AG09319 (cell line): ENCODE measurements around the gene HNRNPA1.
"Not testable (repeated sequence)": the region's sequence is repeated elsewhere in the genome, so short reads cannot be mapped to it uniquely, and the experiment has no call there.

Experiments used
- DNase-seq: peaks from one replicate; pipeline ENCODE4 v3.0.0-alpha.2; 2010; ENCODE audit warnings: low read depth; ENCODE audit errors: extremely low read depth
- TF ChIP-seq, protein P1 (sequence below): IDR thresholded peaks from 2 replicates; pipeline ENCODE4 v1.5.1; 2011; ENCODE audit warnings: low read depth, mild to moderate bottlenecking, inconsistent platforms, low read length, moderate library complexity

The HNRNPA1 gene

DNA sequence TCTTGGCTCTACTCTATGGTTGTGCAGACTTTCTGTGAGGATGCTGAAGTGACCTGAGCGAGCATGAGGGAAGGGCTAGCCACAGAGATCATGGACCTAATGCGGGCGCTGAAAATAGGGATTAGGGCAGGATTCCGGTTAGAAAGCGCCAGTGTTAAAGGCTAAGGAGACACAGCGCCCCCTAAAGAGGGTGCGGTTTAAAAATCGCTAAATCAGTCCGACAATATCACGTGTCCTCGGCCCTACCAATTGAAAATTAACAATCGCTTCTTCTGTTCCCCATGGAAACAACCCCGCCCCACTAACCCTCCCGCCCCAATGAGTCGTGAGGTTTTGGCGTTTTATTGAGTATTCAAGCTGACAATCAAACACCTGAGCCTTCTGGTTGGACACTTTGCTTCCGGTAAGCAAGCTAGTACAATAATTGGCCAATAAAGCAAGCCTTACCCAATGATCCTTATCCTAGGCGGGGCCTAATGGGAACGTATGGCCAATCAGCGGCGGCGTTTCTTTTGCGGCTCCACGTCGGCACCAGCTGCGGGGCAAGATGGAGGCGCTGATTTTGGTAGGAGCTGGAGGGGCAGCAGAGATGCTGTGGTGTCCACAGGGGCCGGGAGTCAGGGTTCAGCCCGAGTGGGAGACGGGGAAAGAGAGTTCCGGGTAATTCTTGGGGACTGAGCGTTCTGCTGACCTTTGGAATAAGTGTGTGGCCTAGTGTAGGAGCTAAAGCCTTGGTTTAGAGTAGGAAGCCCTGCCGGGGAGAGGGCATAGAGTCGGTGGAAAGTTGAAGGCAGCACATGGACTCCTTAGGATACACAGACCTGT, 44.3 kb downstream of the HNRNPA1 start, which contains the start of gene COPZ1:
Gene COPZ1, plus strand, starts transcription at position 515 of the 825 bp plus-strand sequence. Its CDS starts 33 bp downstream, at position 548.
- DNase-seq, result peak; percentile 99
- TF ChIP-seq, protein P1, sequence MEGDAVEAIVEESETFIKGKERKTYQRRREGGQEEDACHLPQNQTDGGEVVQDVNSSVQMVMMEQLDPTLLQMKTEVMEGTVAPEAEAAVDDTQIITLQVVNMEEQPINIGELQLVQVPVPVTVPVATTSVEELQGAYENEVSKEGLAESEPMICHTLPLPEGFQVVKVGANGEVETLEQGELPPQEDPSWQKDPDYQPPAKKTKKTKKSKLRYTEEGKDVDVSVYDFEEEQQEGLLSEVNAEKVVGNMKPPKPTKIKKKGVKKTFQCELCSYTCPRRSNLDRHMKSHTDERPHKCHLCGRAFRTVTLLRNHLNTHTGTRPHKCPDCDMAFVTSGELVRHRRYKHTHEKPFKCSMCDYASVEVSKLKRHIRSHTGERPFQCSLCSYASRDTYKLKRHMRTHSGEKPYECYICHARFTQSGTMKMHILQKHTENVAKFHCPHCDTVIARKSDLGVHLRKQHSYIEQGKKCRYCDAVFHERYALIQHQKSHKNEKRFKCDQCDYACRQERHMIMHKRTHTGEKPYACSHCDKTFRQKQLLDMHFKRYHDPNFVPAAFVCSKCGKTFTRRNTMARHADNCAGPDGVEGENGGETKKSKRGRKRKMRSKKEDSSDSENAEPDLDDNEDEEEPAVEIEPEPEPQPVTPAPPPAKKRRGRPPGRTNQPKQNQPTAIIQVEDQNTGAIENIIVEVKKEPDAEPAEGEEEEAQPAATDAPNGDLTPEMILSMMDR, result peak; percentile 80

DNA sequence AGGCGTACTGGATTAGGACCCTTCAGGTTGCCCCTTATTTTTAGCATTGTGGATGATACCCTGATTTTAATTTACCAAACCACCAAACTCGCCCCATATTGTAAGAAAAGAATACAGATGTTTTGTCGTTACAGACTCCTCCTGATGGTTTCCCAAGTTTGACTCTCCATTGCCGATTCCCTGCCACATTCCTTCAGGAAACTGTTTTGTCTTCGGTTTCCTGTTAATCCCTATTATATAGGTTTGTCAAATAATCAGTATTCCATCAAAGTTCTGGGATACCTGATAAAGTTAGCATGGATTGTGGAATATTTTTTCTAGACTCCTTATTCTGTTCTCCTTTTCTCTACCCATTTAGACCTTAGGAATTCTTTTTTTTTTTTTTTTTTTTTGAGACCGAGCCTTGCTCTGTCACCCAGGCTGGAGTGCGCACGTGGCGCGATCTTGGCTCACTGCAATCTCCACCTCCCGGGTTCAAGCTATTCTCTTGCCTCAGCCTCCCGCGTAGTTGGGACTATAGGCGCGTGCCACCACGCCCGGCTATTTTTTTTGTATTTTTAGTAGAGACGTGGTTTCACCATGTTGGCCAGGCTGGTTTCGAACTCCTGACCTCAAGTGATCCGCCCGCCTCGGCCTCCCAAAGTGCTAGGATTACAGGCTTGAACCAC, 45.0 kb downstream of the HNRNPA1 start:
- not testable (repeated sequence) for DNase-seq

DNA sequence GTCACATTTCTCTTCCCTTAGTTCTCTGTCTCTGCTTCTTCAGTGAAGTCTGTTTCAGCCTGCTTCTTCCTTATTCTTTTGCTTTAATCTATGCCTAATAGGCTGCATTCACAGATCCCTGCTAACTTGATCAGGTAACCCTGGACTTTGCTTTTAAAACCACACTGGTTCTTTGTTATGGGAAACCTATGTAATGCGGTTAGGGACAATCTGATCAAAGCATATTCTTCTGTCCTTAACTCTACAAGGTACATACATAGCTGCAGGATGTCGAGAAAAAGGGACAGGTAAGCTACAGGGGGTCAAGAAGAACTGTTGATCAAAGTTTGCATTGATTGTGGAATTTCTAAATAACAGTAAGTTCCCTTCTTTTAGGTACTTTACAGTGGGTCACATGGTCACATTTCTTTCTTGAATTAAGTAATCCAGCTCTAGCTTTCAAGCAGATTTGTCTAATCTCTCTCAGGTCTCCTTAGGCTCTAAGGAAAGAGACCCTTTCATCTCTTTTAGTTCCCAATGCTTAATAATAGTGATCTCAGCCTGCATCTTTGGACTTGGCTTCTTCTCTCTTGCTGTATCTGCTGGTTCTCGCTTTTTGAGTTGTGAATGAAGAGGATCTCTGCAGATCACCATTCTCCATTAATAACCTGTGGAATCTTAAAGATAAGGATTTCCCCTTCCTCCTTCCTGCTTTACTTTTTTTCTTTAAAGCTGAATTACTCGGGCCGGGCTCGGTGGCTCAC, 48.2 kb downstream of the HNRNPA1 start:
- no peak for DNase-seq
- TF ChIP-seq, protein P1, result no peak

DNA sequence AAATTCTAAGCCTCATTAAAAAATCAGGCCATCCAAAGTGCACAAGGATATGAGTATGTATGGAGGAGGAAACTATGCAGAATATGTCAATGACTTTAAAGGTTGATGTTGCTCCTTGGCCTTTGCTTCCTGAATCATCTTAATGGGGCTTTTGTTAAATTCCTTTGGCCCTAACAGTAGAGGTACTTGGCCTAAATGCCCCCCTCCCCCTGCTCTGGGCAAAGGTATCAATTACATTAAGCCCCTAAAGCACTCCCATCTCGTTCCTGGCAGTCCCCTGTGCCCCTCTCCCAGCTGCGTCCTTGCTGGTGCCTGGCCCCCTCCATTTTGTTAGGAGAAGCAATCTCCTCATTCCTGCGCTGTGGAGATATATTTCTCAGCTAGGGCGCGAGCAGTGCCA, 49.2 kb downstream of the HNRNPA1 start:
- TF ChIP-seq, protein P1, result no peak
- no peak for DNase-seq

DNA sequence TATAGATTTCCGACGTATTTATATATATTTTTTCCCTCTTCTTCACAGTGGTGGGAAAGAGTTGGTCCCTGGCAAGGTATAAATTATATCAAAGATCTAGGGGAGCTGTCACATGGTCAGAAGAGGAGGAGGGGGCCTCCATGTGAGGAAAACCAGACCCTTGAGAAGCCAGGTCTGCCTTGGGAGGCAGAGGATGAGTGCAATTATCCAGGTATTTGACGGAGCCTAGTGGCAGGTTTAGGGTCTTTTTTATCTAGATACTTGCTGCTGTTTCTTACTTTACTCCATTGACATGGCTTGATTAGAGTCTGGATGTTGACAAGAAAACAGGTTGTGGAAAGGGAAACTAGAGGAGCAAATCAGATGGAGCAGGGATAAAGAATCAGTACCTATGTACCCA, 49.9 kb downstream of the HNRNPA1 start:
- no peak for DNase-seq
- TF ChIP-seq, protein P1, result no peak

GRCh38 chr12:54331461-54331860, 50.9 kb downstream of the HNRNPA1 start:
- TF ChIP-seq, protein P1, result no peak
- no peak for DNase-seq

GRCh38 chr12:54333420-54334034, 53.0 kb downstream of the HNRNPA1 start:
- TF ChIP-seq, protein P1, result no peak
- no peak for DNase-seq
